MM.1S (cell line): ENCODE measurements around the gene NRP2.

Experiments
- DNase-seq: peaks from one replicate; pipeline ENCODE4 v3.0.0-alpha.2; 2015
- H2AFZ ChIP-seq: fragments of 300-600 bp; sonication (generic); 2 replicates; pipeline ENCODE4 v1.6.0; 2016; ENCODE audit warnings: antibody characterized with exemption, low read length
- H3F3A ChIP-seq: fragments of 300-600 bp; sonication (generic); 2 replicates; pipeline ENCODE4 v1.6.1; 2016; ENCODE audit warnings: mild to moderate bottlenecking, antibody characterized with exemption, low read length, moderate library complexity, mixed read lengths; ENCODE audit not compliant: insufficient read depth
- H3K27ac ChIP-seq: fragments of 300-600 bp; sonication (generic); 2 replicates; pipeline ENCODE4 v1.5.1; 2016; ENCODE audit warnings: mild to moderate bottlenecking, low read length
- H3K27me3 ChIP-seq: fragments of 300-600 bp; sonication (generic); replicated peaks from 2 replicates; pipeline ENCODE4 v1.6.0; 2016; ENCODE audit warnings: low read length; ENCODE audit not compliant: insufficient read depth
- H3K36me3 ChIP-seq: fragments of 300-600 bp; sonication (generic); replicated peaks from 2 replicates; pipeline ENCODE4 v1.6.1; 2016; ENCODE audit warnings: mild to moderate bottlenecking, low read length, mixed read lengths; ENCODE audit not compliant: insufficient read depth
- H3K4me1 ChIP-seq: fragments of 300-600 bp; sonication (generic); 2 replicates; pipeline ENCODE4 v1.6.1; 2016; ENCODE audit warnings: low read length, mixed read lengths
- H3K4me2 ChIP-seq: fragments of 300-600 bp; sonication (generic); 2 replicates; pipeline ENCODE4 v1.6.0; 2016; ENCODE audit warnings: low read depth, low read length
- H3K4me3 ChIP-seq: fragments of 300-600 bp; sonication (generic); 2 replicates; pipeline ENCODE4 v1.5.1; 2016; ENCODE audit warnings: low read length, mixed read lengths
- H3K79me2 ChIP-seq: fragments of 300-600 bp; sonication (generic); 2 replicates; pipeline ENCODE4 v1.6.1; 2016; ENCODE audit warnings: mixed run types, low read length, mixed read lengths
- H3K9ac ChIP-seq: fragments of 300-600 bp; sonication (generic); 2 replicates; pipeline ENCODE4 v1.6.1; 2016; ENCODE audit warnings: low read length, mixed read lengths
- H3K9me2 ChIP-seq: fragments of 300-600 bp; sonication (generic); replicated peaks from 2 replicates; pipeline ENCODE4 v1.6.1; 2016; ENCODE audit warnings: mild to moderate bottlenecking, low read length, mixed read lengths; ENCODE audit not compliant: insufficient read depth
- H3K9me3 ChIP-seq: fragments of 300-600 bp; sonication (generic); replicated peaks from 2 replicates; pipeline ENCODE4 v1.6.1; 2016; ENCODE audit warnings: mild to moderate bottlenecking, low read length, mixed read lengths; ENCODE audit not compliant: insufficient read depth
- H4K20me1 ChIP-seq: fragments of 300-600 bp; sonication (generic); 2 replicates; pipeline ENCODE4 v1.6.1; 2016; ENCODE audit warnings: mild to moderate bottlenecking, low read length, moderate library complexity, mixed read lengths; ENCODE audit not compliant: insufficient read depth
- EZH2 ChIP-seq: fragments of 300-600 bp; sonication (generic); optimal IDR thresholded peaks from 2 replicates; pipeline ENCODE3; 2017; ENCODE audit warnings: low read depth, mild to moderate bottlenecking, antibody characterized with exemption, low read length, mixed read lengths
- EZH2phosphoT487 ChIP-seq: fragments of 300-600 bp; sonication (generic); IDR thresholded peaks from 2 replicates; pipeline ENCODE4 v1.6.1; 2018; ENCODE audit warnings: antibody characterized with exemption, low read length
- TF ChIP-seq, protein P1 (sequence below): fragments of 300-600 bp; sonication (generic); IDR thresholded peaks from 2 replicates; pipeline ENCODE4 v1.5.1; 2016; ENCODE audit warnings: antibody characterized with exemption, low read length, mixed read lengths

Gene NRP2

DNA sequence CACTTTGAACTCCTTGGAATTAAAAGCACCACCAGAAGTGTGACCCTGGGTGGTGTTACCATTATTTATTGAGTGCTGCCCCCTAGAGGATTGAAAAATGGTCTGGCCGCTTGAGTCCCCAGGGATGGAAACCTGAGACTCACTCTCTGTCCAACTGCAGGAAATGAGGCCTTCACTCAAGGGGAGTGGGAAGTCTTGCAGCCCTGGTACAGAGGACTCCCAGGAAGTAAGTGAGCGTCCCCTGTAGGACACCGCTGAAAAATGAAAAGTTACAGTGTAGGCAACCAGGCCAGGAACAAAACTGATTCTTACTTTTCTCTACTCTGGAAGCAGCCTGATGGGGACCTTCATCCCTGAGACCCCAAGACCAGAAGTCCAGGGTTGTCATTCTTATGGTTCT lies 2.2 kb upstream of the NRP2 start:
- no peaks in the 10 kb centered on the region for H3K9me2 ChIP-seq
- H3K4me3 ChIP-seq: no peak overlapping the region
- no peak overlapping the region for H3K27ac ChIP-seq
- no peaks in the 10 kb centered on the region for H3K9me3 ChIP-seq
- no peaks in the 10 kb centered on the region for H3F3A ChIP-seq
- peaks cover 22% of the 10 kb centered on the region for H3K27me3 ChIP-seq
- H3K9ac ChIP-seq: no peak overlapping the region
- no peaks in the 10 kb centered on the region for H4K20me1 ChIP-seq
- peaks cover 4% of the 10 kb centered on the region; the same call in 1 of the 2 replicates for H3K4me1 ChIP-seq
- no peak overlapping the region for H3K4me2 ChIP-seq
- DNase-seq: peak; percentile 76
- no peak for TF ChIP-seq EZH2phosphoT487
- TF ChIP-seq, protein P1, sequence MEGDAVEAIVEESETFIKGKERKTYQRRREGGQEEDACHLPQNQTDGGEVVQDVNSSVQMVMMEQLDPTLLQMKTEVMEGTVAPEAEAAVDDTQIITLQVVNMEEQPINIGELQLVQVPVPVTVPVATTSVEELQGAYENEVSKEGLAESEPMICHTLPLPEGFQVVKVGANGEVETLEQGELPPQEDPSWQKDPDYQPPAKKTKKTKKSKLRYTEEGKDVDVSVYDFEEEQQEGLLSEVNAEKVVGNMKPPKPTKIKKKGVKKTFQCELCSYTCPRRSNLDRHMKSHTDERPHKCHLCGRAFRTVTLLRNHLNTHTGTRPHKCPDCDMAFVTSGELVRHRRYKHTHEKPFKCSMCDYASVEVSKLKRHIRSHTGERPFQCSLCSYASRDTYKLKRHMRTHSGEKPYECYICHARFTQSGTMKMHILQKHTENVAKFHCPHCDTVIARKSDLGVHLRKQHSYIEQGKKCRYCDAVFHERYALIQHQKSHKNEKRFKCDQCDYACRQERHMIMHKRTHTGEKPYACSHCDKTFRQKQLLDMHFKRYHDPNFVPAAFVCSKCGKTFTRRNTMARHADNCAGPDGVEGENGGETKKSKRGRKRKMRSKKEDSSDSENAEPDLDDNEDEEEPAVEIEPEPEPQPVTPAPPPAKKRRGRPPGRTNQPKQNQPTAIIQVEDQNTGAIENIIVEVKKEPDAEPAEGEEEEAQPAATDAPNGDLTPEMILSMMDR: peak; percentile 82
- H3K79me2 ChIP-seq: no peaks in the 10 kb centered on the region
- no peaks in the 10 kb centered on the region for H3K36me3 ChIP-seq
- H2AFZ ChIP-seq: no peak overlapping the region

DNA sequence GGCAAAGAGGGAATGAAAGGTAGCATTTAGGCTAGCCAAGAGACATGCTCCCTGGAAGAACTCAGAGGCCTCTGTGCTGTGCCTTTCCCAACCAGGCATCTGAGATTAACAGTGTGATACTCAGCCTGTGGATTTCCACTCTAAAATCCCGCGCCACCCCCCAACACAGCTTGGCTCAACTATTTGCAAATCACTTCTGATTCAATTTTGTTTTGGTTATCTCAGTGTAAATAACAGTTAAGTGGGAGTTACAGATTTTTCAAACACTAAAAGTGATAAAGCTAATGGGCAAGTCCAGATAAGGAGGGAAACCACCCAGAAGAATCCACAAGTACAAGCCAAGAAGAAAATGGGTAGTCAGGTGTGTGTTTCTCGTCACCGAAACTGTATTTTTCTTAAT lies 1.4 kb upstream of the NRP2 start:
- peaks cover 4% of the 10 kb centered on the region; the same call in 1 of the 2 replicates for H3K4me1 ChIP-seq
- H3K4me2 ChIP-seq: no peak overlapping the region
- no peaks in the 10 kb centered on the region for H4K20me1 ChIP-seq
- H3K27ac ChIP-seq: no peak overlapping the region
- no peaks in the 10 kb centered on the region for H3K79me2 ChIP-seq
- H3K9me3 ChIP-seq: no peaks in the 10 kb centered on the region
- no peaks in the 10 kb centered on the region for H3K36me3 ChIP-seq
- no peaks in the 10 kb centered on the region for H3K9me2 ChIP-seq
- H3K4me3 ChIP-seq: no peak overlapping the region
- TF ChIP-seq, protein P1: no peak
- TF ChIP-seq EZH2phosphoT487 (no peak), EZH2 (no peak)
- no peak for DNase-seq
- no peaks in the 10 kb centered on the region for H3F3A ChIP-seq
- no peak overlapping the region for H3K9ac ChIP-seq
- H3K27me3 ChIP-seq: peaks cover 22% of the 10 kb centered on the region
- no peak overlapping the region for H2AFZ ChIP-seq

GRCh38 chr2:205681401-205682238 lies 681 bp upstream of the NRP2 start:
- Histone ChIP-seq H3K9ac (no peak overlapping the region), H4K20me1 (no peaks in the 10 kb centered on the region), H3K27me3 (peaks cover 22% of the 10 kb centered on the region), H3K4me3 (peak overlapping the region; percentile 66), H3F3A (no peaks in the 10 kb centered on the region), H3K4me2 (peak overlapping the region; percentile 94), H3K9me2 (no peaks in the 10 kb centered on the region), H3K4me1 (peaks cover 4% of the 10 kb centered on the region; the same call in 1 of the 2 replicates), H3K9me3 (no peaks in the 10 kb centered on the region), H3K27ac (no peak overlapping the region), H2AFZ (peak overlapping the region; percentile 79; the same call in 1 of the 2 replicates), H3K79me2 (no peaks in the 10 kb centered on the region), H3K36me3 (no peaks in the 10 kb centered on the region)
- no peak for TF ChIP-seq EZH2phosphoT487
- no peak for TF ChIP-seq EZH2
- TF ChIP-seq, protein P1: no peak
- DNase-seq: no peak
